ENCODE results near the gene RBM12.

DNA sequence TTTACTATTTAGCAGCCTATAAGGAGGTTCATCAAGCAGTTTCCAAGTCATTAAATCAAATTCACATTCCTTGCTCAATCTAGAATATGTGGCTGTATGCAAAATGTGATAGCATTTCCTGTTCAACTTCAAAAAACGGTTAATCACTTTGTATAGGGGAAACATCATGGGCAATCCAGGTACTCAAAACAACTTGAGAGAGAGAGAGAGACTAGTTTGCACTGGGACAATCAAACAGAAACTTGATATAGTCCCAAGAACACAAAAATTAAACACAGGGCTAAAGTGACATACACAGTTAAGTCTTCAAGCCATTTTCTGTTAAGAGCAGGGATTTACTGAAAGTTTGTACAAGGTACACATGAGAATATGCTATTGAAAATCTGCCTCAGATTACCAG is 7.4 kb downstream of the RBM12 start:
- TF ChIP-seq, protein P1, sequence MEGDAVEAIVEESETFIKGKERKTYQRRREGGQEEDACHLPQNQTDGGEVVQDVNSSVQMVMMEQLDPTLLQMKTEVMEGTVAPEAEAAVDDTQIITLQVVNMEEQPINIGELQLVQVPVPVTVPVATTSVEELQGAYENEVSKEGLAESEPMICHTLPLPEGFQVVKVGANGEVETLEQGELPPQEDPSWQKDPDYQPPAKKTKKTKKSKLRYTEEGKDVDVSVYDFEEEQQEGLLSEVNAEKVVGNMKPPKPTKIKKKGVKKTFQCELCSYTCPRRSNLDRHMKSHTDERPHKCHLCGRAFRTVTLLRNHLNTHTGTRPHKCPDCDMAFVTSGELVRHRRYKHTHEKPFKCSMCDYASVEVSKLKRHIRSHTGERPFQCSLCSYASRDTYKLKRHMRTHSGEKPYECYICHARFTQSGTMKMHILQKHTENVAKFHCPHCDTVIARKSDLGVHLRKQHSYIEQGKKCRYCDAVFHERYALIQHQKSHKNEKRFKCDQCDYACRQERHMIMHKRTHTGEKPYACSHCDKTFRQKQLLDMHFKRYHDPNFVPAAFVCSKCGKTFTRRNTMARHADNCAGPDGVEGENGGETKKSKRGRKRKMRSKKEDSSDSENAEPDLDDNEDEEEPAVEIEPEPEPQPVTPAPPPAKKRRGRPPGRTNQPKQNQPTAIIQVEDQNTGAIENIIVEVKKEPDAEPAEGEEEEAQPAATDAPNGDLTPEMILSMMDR (IDR thresholded peaks at IDR 0.05 in 4 of 5, conservative IDR thresholded peaks at IDR 0.05 in 1 of 5): no peak
- TF ChIP-seq POLR2A (IDR thresholded peaks at IDR 0.05): no peak

Data from gastrocnemius medialis (tissue), 4 donors.